Measurements from ENCODE around the gene BOLA1.
"Not testable (repeated sequence)": the region's sequence is repeated elsewhere in the genome, so short reads cannot be mapped to it uniquely, and the experiment has no call there.

Gene BOLA1

DNA sequence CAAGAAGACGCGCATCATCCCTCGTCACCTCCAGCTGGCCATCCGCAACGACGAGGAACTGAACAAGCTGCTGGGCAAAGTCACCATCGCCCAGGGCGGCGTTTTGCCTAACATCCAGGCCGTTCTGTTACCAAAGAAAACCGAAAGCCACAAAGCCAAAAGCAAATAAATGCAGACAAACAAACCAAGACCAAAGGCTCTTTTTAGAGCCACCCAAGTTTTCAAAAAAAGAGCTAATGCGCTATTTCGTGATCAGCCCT lies 12.2 kb upstream of the BOLA1 start:
- DNase-seq = not testable (repeated sequence)

DNA sequence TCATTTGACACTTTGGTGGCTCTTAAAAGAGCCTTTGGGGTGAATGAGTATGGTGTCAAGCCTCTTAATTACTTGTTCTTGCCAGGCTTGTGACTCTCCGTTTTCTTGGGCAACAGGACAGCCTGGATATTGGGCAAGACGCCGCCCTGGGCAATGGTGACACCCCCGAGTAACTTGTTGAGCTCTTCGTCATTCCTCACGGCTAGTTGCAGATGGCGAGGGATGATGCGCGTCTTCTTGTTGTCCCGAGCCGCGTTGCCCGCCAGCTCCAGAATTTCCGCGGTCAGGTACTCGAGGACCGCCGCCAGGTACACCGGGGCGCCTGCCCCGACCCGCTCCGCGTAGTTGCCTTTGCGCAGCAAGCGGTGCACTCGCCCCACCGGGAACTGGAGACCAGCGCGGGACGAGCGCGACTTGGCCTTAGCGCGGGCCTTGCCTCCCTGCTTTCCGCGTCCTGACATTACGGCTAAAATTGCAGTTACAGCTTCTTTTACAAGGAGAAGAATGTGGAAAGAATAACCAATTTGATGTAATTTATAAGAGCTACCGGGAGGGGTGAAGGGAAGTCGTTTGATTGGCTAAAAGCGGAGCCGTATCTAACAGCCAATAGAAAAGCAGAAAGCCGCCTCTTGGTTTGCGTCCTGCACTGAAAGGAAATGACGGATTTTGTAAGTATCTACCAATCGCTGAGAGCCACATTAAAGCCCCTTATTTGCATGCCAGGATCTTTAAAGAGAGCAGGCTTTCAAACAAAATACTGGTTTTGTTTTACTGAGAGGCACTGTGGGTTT lies 11.7 kb upstream of the BOLA1 start:
- peak overlapping the region; percentile 64 for H3K4me3 ChIP-seq (ENCODE audit: insufficient read depth, low read depth, low read length, poor library complexity, severe bottlenecking)
- H3K36me3 ChIP-seq (ENCODE audit: control insufficient read depth, insufficient read depth, low read length) = no peaks in the 10 kb centered on the region
- H3K9me3 ChIP-seq (ENCODE audit: control insufficient read depth, low read length) = no peaks in the 10 kb centered on the region
- H3K27me3 ChIP-seq (replicated peaks; ENCODE audit: control insufficient read depth, insufficient read depth, low read length, poor library complexity, severe bottlenecking) = no peaks in the 10 kb centered on the region
- peaks cover 5% of the 10 kb centered on the region for H3K4me1 ChIP-seq (ENCODE audit: control insufficient read depth, insufficient read depth, low read length, poor library complexity, severe bottlenecking)
- peak; percentile 66 to 79 (median 68) for DNase-seq
- H3K27ac ChIP-seq (ENCODE audit: insufficient read depth, low read length, poor library complexity, severe bottlenecking) = peak overlapping the region; percentile 81

More for the DNA sequence above, 12.2 kb upstream of the BOLA1 start:
- H3K27ac ChIP-seq (ENCODE audit: insufficient read depth, low read length, poor library complexity, severe bottlenecking) = peak overlapping the region; percentile 81
- not testable (repeated sequence) for H3K9me3 ChIP-seq (ENCODE audit: control insufficient read depth, low read length); H3K36me3 ChIP-seq (ENCODE audit: control insufficient read depth, insufficient read depth, low read length); H3K27me3 ChIP-seq (replicated peaks; ENCODE audit: control insufficient read depth, insufficient read depth, low read length, poor library complexity, severe bottlenecking); H3K4me1 ChIP-seq (ENCODE audit: control insufficient read depth, insufficient read depth, low read length, poor library complexity, severe bottlenecking)
- H3K4me3 ChIP-seq (ENCODE audit: insufficient read depth, low read depth, low read length, poor library complexity, severe bottlenecking) = peak overlapping the region; percentile 64

DNA sequence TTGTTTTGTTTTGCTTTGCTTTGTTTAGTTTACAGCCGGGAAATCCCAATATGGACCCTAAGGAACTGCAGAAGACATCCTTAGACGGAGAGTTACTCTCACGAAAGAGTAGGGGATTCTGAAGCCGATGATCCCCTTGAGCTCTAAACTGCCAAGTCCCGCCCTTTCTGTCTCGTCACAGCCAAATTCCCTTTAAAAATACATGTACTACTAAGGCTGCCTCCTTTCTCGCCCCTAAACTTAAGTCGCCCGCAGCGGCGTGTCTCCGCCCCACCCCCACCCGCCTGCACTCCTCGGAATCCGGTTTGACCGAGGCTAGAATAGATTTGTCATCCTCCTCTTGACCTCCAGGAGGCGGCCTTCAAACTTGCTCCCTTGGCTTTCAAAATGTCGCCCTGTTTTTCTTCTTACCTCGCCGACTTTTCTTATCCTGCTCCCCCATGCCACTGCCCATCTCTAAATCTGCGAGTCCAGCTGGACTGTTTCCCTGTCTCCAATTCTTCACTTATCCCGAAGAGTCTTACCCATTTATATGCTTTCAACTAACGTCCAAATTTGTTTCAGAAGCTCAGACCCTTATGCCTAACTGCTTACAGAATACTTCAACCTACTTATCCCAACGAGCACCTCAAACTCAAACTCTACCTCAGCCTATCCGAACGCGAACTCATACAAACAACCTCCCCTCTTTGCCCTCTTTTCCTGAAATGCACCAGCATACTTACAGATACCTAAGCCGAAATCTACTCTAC lies 10.9 kb upstream of the BOLA1 start:
- Histone ChIP-seq H3K27ac (ENCODE audit: insufficient read depth, low read length, poor library complexity, severe bottlenecking) (peak overlapping the region; percentile 81), H3K27me3 (replicated peaks; ENCODE audit: control insufficient read depth, insufficient read depth, low read length, poor library complexity, severe bottlenecking) (no peaks in the 10 kb centered on the region), H3K9me3 (ENCODE audit: control insufficient read depth, low read length) (no peaks in the 10 kb centered on the region), H3K4me1 (ENCODE audit: control insufficient read depth, insufficient read depth, low read length, poor library complexity, severe bottlenecking) (peaks cover 5% of the 10 kb centered on the region), H3K4me3 (ENCODE audit: insufficient read depth, low read depth, low read length, poor library complexity, severe bottlenecking) (peak overlapping the region; percentile 64), H3K36me3 (ENCODE audit: control insufficient read depth, insufficient read depth, low read length) (no peaks in the 10 kb centered on the region)
- peak; percentile 49 to 62 (median 55) for DNase-seq

DNA sequence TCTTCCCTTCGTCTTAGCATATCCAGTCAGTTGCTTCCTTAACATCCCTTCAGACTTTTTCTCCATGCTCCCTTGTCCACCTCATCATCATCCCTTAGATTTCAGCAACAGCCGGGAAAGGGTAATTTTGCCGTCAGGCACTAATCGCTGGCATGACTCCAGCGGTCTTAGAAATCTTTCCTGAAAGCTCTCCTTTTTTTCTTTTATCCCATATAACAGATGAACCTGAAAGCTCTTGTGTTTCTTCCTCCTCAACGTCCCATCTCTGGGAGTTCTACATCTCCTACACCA lies 10.4 kb upstream of the BOLA1 start:
- H3K36me3 ChIP-seq (ENCODE audit: control insufficient read depth, insufficient read depth, low read length) = no peaks in the 10 kb centered on the region
- no peaks in the 10 kb centered on the region for H3K27me3 ChIP-seq (replicated peaks; ENCODE audit: control insufficient read depth, insufficient read depth, low read length, poor library complexity, severe bottlenecking)
- H3K27ac ChIP-seq (ENCODE audit: insufficient read depth, low read length, poor library complexity, severe bottlenecking) = peak overlapping the region; percentile 81
- H3K4me1 ChIP-seq (ENCODE audit: control insufficient read depth, insufficient read depth, low read length, poor library complexity, severe bottlenecking) = peaks cover 5% of the 10 kb centered on the region
- peak overlapping the region; percentile 64 for H3K4me3 ChIP-seq (ENCODE audit: insufficient read depth, low read depth, low read length, poor library complexity, severe bottlenecking)
- DNase-seq = no peak
- H3K9me3 ChIP-seq (ENCODE audit: control insufficient read depth, low read length) = no peaks in the 10 kb centered on the region

- Histone ChIP-seq H3K36me3 (ENCODE audit: control insufficient read depth, insufficient read depth, low read length) (no peaks in the 10 kb centered on the region), H3K4me3 (ENCODE audit: insufficient read depth, low read depth, low read length, poor library complexity, severe bottlenecking) (no peak overlapping the region), H3K4me1 (ENCODE audit: control insufficient read depth, insufficient read depth, low read length, poor library complexity, severe bottlenecking) (peaks cover 5% of the 10 kb centered on the region), H3K27ac (ENCODE audit: insufficient read depth, low read length, poor library complexity, severe bottlenecking) (no peak overlapping the region), H3K9me3 (ENCODE audit: control insufficient read depth, low read length) (no peaks in the 10 kb centered on the region), H3K27me3 (replicated peaks; ENCODE audit: control insufficient read depth, insufficient read depth, low read length, poor library complexity, severe bottlenecking) (no peaks in the 10 kb centered on the region)
- no peak for DNase-seq
Observed at GRCh38 chr1:149896575-149896974, 2.8 kb upstream of the BOLA1 start.

- Histone ChIP-seq H3K9me3 (ENCODE audit: control insufficient read depth, low read length) (no peaks in the 10 kb centered on the region), H3K4me1 (ENCODE audit: control insufficient read depth, insufficient read depth, low read length, poor library complexity, severe bottlenecking) (peaks cover 5% of the 10 kb centered on the region), H3K27ac (ENCODE audit: insufficient read depth, low read length, poor library complexity, severe bottlenecking) (no peak overlapping the region), H3K36me3 (ENCODE audit: control insufficient read depth, insufficient read depth, low read length) (no peaks in the 10 kb centered on the region), H3K4me3 (ENCODE audit: insufficient read depth, low read depth, low read length, poor library complexity, severe bottlenecking) (no peak overlapping the region), H3K27me3 (replicated peaks; ENCODE audit: control insufficient read depth, insufficient read depth, low read length, poor library complexity, severe bottlenecking) (no peaks in the 10 kb centered on the region)
- no peak for DNase-seq
Observed at GRCh38 chr1:149903836-149904491, 4.6 kb downstream of the BOLA1 start.

GRCh38 chr1:149906570-149907075 lies 7.3 kb downstream of the BOLA1 start:
- Histone ChIP-seq H3K4me3 (ENCODE audit: insufficient read depth, low read depth, low read length, poor library complexity, severe bottlenecking) (no peak overlapping the region), H3K27me3 (replicated peaks; ENCODE audit: control insufficient read depth, insufficient read depth, low read length, poor library complexity, severe bottlenecking) (no peaks in the 10 kb centered on the region), H3K27ac (ENCODE audit: insufficient read depth, low read length, poor library complexity, severe bottlenecking) (no peak overlapping the region), H3K9me3 (ENCODE audit: control insufficient read depth, low read length) (no peaks in the 10 kb centered on the region), H3K4me1 (ENCODE audit: control insufficient read depth, insufficient read depth, low read length, poor library complexity, severe bottlenecking) (no peaks in the 10 kb centered on the region), H3K36me3 (ENCODE audit: control insufficient read depth, insufficient read depth, low read length) (no peaks in the 10 kb centered on the region)
- DNase-seq = no peak

GRCh38 chr1:149914545-149914944 lies 15.2 kb downstream of the BOLA1 start:
- Histone ChIP-seq H3K9me3 (ENCODE audit: control insufficient read depth, low read length) (no peaks in the 10 kb centered on the region), H3K36me3 (ENCODE audit: control insufficient read depth, insufficient read depth, low read length) (no peaks in the 10 kb centered on the region), H3K27ac (ENCODE audit: insufficient read depth, low read length, poor library complexity, severe bottlenecking) (no peak overlapping the region), H3K4me1 (ENCODE audit: control insufficient read depth, insufficient read depth, low read length, poor library complexity, severe bottlenecking) (peaks cover 18% of the 10 kb centered on the region), H3K4me3 (ENCODE audit: insufficient read depth, low read depth, low read length, poor library complexity, severe bottlenecking) (no peak overlapping the region), H3K27me3 (replicated peaks; ENCODE audit: control insufficient read depth, insufficient read depth, low read length, poor library complexity, severe bottlenecking) (no peaks in the 10 kb centered on the region)
- DNase-seq = no peak

GRCh38 chr1:149915429-149916192 lies 16.2 kb downstream of the BOLA1 start:
- no peaks in the 10 kb centered on the region for H3K9me3 ChIP-seq (ENCODE audit: control insufficient read depth, low read length)
- H3K36me3 ChIP-seq (ENCODE audit: control insufficient read depth, insufficient read depth, low read length) = no peaks in the 10 kb centered on the region
- no peak for DNase-seq
- H3K27me3 ChIP-seq (replicated peaks; ENCODE audit: control insufficient read depth, insufficient read depth, low read length, poor library complexity, severe bottlenecking) = no peaks in the 10 kb centered on the region
- no peak overlapping the region for H3K27ac ChIP-seq (ENCODE audit: insufficient read depth, low read length, poor library complexity, severe bottlenecking)
- H3K4me1 ChIP-seq (ENCODE audit: control insufficient read depth, insufficient read depth, low read length, poor library complexity, severe bottlenecking) = peaks cover 18% of the 10 kb centered on the region
- no peak overlapping the region for H3K4me3 ChIP-seq (ENCODE audit: insufficient read depth, low read depth, low read length, poor library complexity, severe bottlenecking)

Data from effector memory CD4-positive, alpha-beta T cell (primary cell).